ENCODE data around the gene CHKA.
A peak's percentile ranks its signal among the peaks of the same experiment; 100 is the strongest.

Gene CHKA

GRCh38 chr11:68043029-68043348, 78.2 kb downstream of the CHKA start:
- H3K79me2 ChIP-seq (ENCODE audit: insufficient read depth, low read depth): peaks cover 12% of the 10 kb centered on the region; the same call in 1 of the 2 replicates
- no peak overlapping the region for H3K9ac ChIP-seq
- H3K36me3 ChIP-seq (ENCODE audit: insufficient read depth): no peaks in the 10 kb centered on the region
- TF ChIP-seq CTCF (conservative IDR thresholded peaks at IDR 0.05; ENCODE audit: low read depth, low read length): no peak
- H3K4me2 ChIP-seq: no peak overlapping the region
- H3K4me1 ChIP-seq (ENCODE audit: low read depth, poor library complexity, severe bottlenecking): peaks cover 32% of the 10 kb centered on the region
- no peak overlapping the region for H3K27ac ChIP-seq
- no peaks in the 10 kb centered on the region for H3K27me3 ChIP-seq (ENCODE audit: insufficient read depth, low read depth)
- no peaks in the 10 kb centered on the region for H4K20me1 ChIP-seq (ENCODE audit: insufficient read depth)
- no peak overlapping the region for H2AFZ ChIP-seq (ENCODE audit: low read depth)
- H3K4me3 ChIP-seq (IDR thresholded peaks at IDR 0.05; ENCODE audit: insufficient read depth, low read depth, low read length): no peak overlapping the region

- H3K4me3 ChIP-seq (IDR thresholded peaks at IDR 0.05; ENCODE audit: insufficient read depth, low read depth, low read length): no peak overlapping the region
- H3K36me3 ChIP-seq (ENCODE audit: insufficient read depth): no peaks in the 10 kb centered on the region
- H3K27me3 ChIP-seq (ENCODE audit: insufficient read depth, low read depth): no peaks in the 10 kb centered on the region
- peaks cover 12% of the 10 kb centered on the region; the same call in 1 of the 2 replicates for H3K79me2 ChIP-seq (ENCODE audit: insufficient read depth, low read depth)
- peaks cover 36% of the 10 kb centered on the region for H3K4me1 ChIP-seq (ENCODE audit: low read depth, poor library complexity, severe bottlenecking)
- no peak overlapping the region for H3K9ac ChIP-seq
- H3K27ac ChIP-seq: no peak overlapping the region; the same call in 1 of the 2 replicates
- H2AFZ ChIP-seq (ENCODE audit: low read depth): no peak overlapping the region
- no peak overlapping the region for H3K4me2 ChIP-seq
- H4K20me1 ChIP-seq (ENCODE audit: insufficient read depth): no peaks in the 10 kb centered on the region
- TF ChIP-seq CTCF (conservative IDR thresholded peaks at IDR 0.05; ENCODE audit: low read depth, low read length): no peak
Observed at GRCh38 chr11:68042219-68043028, 78.8 kb downstream of the CHKA start.

GRCh38 chr11:68041617-68042218, 79.5 kb downstream of the CHKA start:
- Histone ChIP-seq H3K4me1 (ENCODE audit: low read depth, poor library complexity, severe bottlenecking) (peaks cover 39% of the 10 kb centered on the region), H3K4me3 (IDR thresholded peaks at IDR 0.05; ENCODE audit: insufficient read depth, low read depth, low read length) (no peak overlapping the region), H3K27me3 (ENCODE audit: insufficient read depth, low read depth) (no peaks in the 10 kb centered on the region), H3K27ac (peak overlapping the region; percentile 13; the same call in 1 of the 2 replicates), H3K9ac (no peak overlapping the region), H3K79me2 (ENCODE audit: insufficient read depth, low read depth) (peaks cover 12% of the 10 kb centered on the region; the same call in 1 of the 2 replicates), H4K20me1 (ENCODE audit: insufficient read depth) (no peaks in the 10 kb centered on the region), H3K36me3 (ENCODE audit: insufficient read depth) (no peaks in the 10 kb centered on the region), H3K4me2 (peak overlapping the region; percentile 99; the same call in 1 of the 2 replicates), H2AFZ (ENCODE audit: low read depth) (no peak overlapping the region)
- TF ChIP-seq CTCF (conservative IDR thresholded peaks at IDR 0.05; ENCODE audit: low read depth, low read length): no peak

GRCh38 chr11:68040957-68041591, 80.1 kb downstream of the CHKA start:
- Histone ChIP-seq H3K36me3 (ENCODE audit: insufficient read depth) (no peaks in the 10 kb centered on the region), H4K20me1 (ENCODE audit: insufficient read depth) (no peaks in the 10 kb centered on the region), H3K4me2 (peak overlapping the region; percentile 99), H3K79me2 (ENCODE audit: insufficient read depth, low read depth) (peaks cover 12% of the 10 kb centered on the region; the same call in 1 of the 2 replicates), H3K27ac (peak overlapping the region; percentile 73; the same call in 1 of the 2 replicates), H3K4me1 (ENCODE audit: low read depth, poor library complexity, severe bottlenecking) (peaks cover 39% of the 10 kb centered on the region), H2AFZ (ENCODE audit: low read depth) (peak overlapping the region; percentile 70), H3K27me3 (ENCODE audit: insufficient read depth, low read depth) (no peaks in the 10 kb centered on the region), H3K9ac (peak overlapping the region; percentile 70), H3K4me3 (IDR thresholded peaks at IDR 0.05; ENCODE audit: insufficient read depth, low read depth, low read length) (no peak overlapping the region)
- no peak for TF ChIP-seq CTCF (conservative IDR thresholded peaks at IDR 0.05; ENCODE audit: low read depth, low read length)
